Small intestine (tissue), 7 donors: Measurements from ENCODE around the gene ZDHHC1. TPM values are rescaled to one million over a fixed set of nuclear protein-coding genes. Genes with fewer than 3 reads are reported as not detected.

Experiments used
- DNase-seq, 2 donors: peaks; one replicate each; pipeline versions ENCODE4 v3.0.0 to v3.0.0-alpha.2; 2013
- FAIRE-seq: peaks from 2 replicates; lab custom pipeline; 2012; peaks lifted over from hg19 to GRCh38; lab: Jason Lieb, UNC
- H3K27ac ChIP-seq, 3 donors: one replicate each; pipeline ENCODE4 v1.5.1; 2013; ENCODE audit warnings: low read length in 2 of 3, mild to moderate bottlenecking in 2 of 3, control low read depth in 1 of 3, inconsistent platforms in 1 of 3, low read depth in 1 of 3, moderate library complexity in 1 of 3
- H3K27me3 ChIP-seq, 3 donors: one replicate each; pipeline ENCODE4 v1.6.1; 2013; ENCODE audit warnings: low read length in 3 of 3, inconsistent platforms in 1 of 3; ENCODE audit not compliant: control insufficient read depth in 3 of 3, insufficient read depth in 3 of 3
- H3K36me3 ChIP-seq, 3 donors: one replicate each; pipeline ENCODE4 v1.6.1; 2013; ENCODE audit warnings: low read length in 3 of 3, inconsistent platforms in 1 of 3, low read depth in 1 of 3, mild to moderate bottlenecking in 1 of 3, moderate library complexity in 1 of 3; ENCODE audit not compliant: control insufficient read depth in 3 of 3, insufficient read depth in 2 of 3
- H3K4me1 ChIP-seq, 3 donors: one replicate each; pipeline ENCODE4 v1.6.1; 2013; ENCODE audit warnings: low read length in 2 of 3, inconsistent platforms in 1 of 3, low read depth in 1 of 3, mild to moderate bottlenecking in 1 of 3, moderate library complexity in 1 of 3; ENCODE audit not compliant: control insufficient read depth in 3 of 3, insufficient read depth in 2 of 3
- H3K4me3 ChIP-seq, 3 donors: one replicate each; pipeline ENCODE4 v1.5.1; 2013; ENCODE audit warnings: low read length in 3 of 3, control low read depth in 1 of 3, inconsistent platforms in 1 of 3, low read depth in 1 of 3, mild to moderate bottlenecking in 1 of 3, moderate library complexity in 1 of 3
- H3K9me3 ChIP-seq, 2 donors: one replicate each; pipeline ENCODE4 v1.6.1; 2013; ENCODE audit warnings: low read depth in 1 of 2, low read length in 1 of 2; ENCODE audit not compliant: control insufficient read depth in 2 of 2, insufficient read depth in 1 of 2
- WGBS, 3 donors: extraction: QIAGEN DNeasy Blood & Tissue Kit; methylation state at CpG; one replicate each; pipeline ENCODE4 v1.1.7; 2013; 5-methylcytosine and 5-hydroxymethylcytosine counted together
- polyA plus RNA-seq, 4 donors: library from polyadenylated mRNA; stranded (reverse) in 3 of 4; unstranded in 1 of 4; fragments of 200-250 nt in 3 of 4; fragments of 120-200 nt in 1 of 4; gene quantifications; one replicate each; pipeline versions ENCODE4 v1.2.1 to v1.2.3, GENCODE V29; 2013
- donor health status: healthy with polysubstance abuse.
- donor health status: control.
- donor health status: control.
- donor health status: Bipolar disorder and iron deficiency.
- donor health status: healthy.

Gene ZDHHC1
- polyA plus RNA-seq, 4 donors: 1.9 to 5.3 (median 5.2) TPM; not detected in 1

GRCh38 chr16:67399218-67399733 lies 17.0 kb downstream of the ZDHHC1 start:
- peak in 1 of 2 donors; percentile 75 for DNase-seq
- H3K27ac ChIP-seq: no peak overlapping the region
- peaks cover 2 to 41% (median 14%) of the 10 kb centered on the region in 3 donors for H3K4me1 ChIP-seq
- no peak overlapping the region for H3K4me3 ChIP-seq
- FAIRE-seq: no peak
- WGBS, 3 donors: 34 to 47% (median 36%) methylated on average over 38 to 42 of the region's 42 CpGs
- H3K36me3 ChIP-seq: peaks cover 0 to 13% (median 0%) of the 10 kb centered on the region in 3 donors
- H3K27me3 ChIP-seq: peaks cover 0 to 9% (median 0%) of the 10 kb centered on the region in 3 donors
- H3K9me3 ChIP-seq: no peaks in the 10 kb centered on the region

GRCh38 chr16:67398546-67399217 lies 17.6 kb downstream of the ZDHHC1 start:
- Histone ChIP-seq H3K4me1 (peaks cover 0 to 41% (median 14%) of the 10 kb centered on the region in 3 donors), H3K4me3 (no peak overlapping the region), H3K27me3 (peaks cover 0 to 15% (median 0%) of the 10 kb centered on the region in 3 donors), H3K36me3 (peaks cover 0 to 11% (median 0%) of the 10 kb centered on the region in 3 donors), H3K9me3 (no peaks in the 10 kb centered on the region), H3K27ac (peak overlapping the region in 1 of 3 donors; percentile 17)
- FAIRE-seq (no peak), DNase-seq (no peak)
- WGBS, 3 donors: 91 to 94% (median 93%) methylated on average over 19 of the region's 19 CpGs

- WGBS, 3 donors: 79 to 87% (median 86%) methylated on average over 18 to 22 of the region's 22 CpGs
- no peak for FAIRE-seq
- no peak overlapping the region for H3K4me3 ChIP-seq
- no peak for DNase-seq
- peaks cover 0 to 17% (median 0%) of the 10 kb centered on the region in 3 donors for H3K27me3 ChIP-seq
- peaks cover 0 to 45% (median 17%) of the 10 kb centered on the region in 3 donors for H3K4me1 ChIP-seq
- no peaks in the 10 kb centered on the region for H3K9me3 ChIP-seq
- peak overlapping the region in 1 of 3 donors; percentile 17 for H3K27ac ChIP-seq
- peaks cover 0 to 11% (median 0%) of the 10 kb centered on the region in 3 donors for H3K36me3 ChIP-seq
These were observed 18.3 kb downstream of the ZDHHC1 start for GRCh38 chr16:67397812-67398545.

- Histone ChIP-seq H3K9me3 (no peaks in the 10 kb centered on the region), H3K27ac (peak overlapping the region in 2 of 3 donors; percentile 43 to 69), H3K4me1 (peaks cover 0 to 52% (median 17%) of the 10 kb centered on the region in 3 donors), H3K4me3 (no peak overlapping the region), H3K36me3 (peaks cover 0 to 11% (median 0%) of the 10 kb centered on the region in 3 donors), H3K27me3 (peaks cover 0 to 19% (median 0%) of the 10 kb centered on the region in 3 donors)
- FAIRE-seq (no peak), DNase-seq (no peak)
- 70 to 79% (median 78%) methylated on average over 15 of the region's 15 CpGs for WGBS, 3 donors
These were observed 19.1 kb downstream of the ZDHHC1 start for GRCh38 chr16:67397036-67397801.

- FAIRE-seq: no peak
- H3K4me1 ChIP-seq: peaks cover 0 to 60% (median 19%) of the 10 kb centered on the region in 3 donors
- peaks cover 0 to 12% (median 0%) of the 10 kb centered on the region in 3 donors for H3K36me3 ChIP-seq
These were observed 19.9 kb downstream of the ZDHHC1 start for GRCh38 chr16:67396159-67397035.

GRCh38 chr16:67395458-67396158 lies 20.7 kb downstream of the ZDHHC1 start:
- Histone ChIP-seq H3K4me1 (peaks cover 0 to 63% (median 21%) of the 10 kb centered on the region in 3 donors), H3K27me3 (peaks cover 0 to 19% (median 0%) of the 10 kb centered on the region in 3 donors), H3K4me3 (no peak overlapping the region), H3K9me3 (no peaks in the 10 kb centered on the region), H3K36me3 (peaks cover 0 to 18% (median 0%) of the 10 kb centered on the region in 3 donors), H3K27ac (peak overlapping the region in 2 of 3 donors; percentile 64 to 65)
- FAIRE-seq: no peak
- 48 to 72% (median 58%) methylated on average over 13 of the region's 13 CpGs for whole genome bisulfite sequencing, 3 donors
- DNase-seq: no peak

More at GRCh38 chr16:67396159-67397035, 19.9 kb downstream of the ZDHHC1 start:
- H3K27me3 ChIP-seq: peaks cover 0 to 19% (median 0%) of the 10 kb centered on the region in 3 donors
- 16 to 32% (median 26%) methylated on average over 31 of the region's 31 CpGs for WGBS, 3 donors
- H3K4me3 ChIP-seq: no peak overlapping the region
- peak; percentile 91 to 96 for DNase-seq
- peak overlapping the region; percentile 22 to 69 (median 64) for H3K27ac ChIP-seq
- no peaks in the 10 kb centered on the region for H3K9me3 ChIP-seq

GRCh38 chr16:67395105-67395457 lies 21.2 kb downstream of the ZDHHC1 start:
- H3K9me3 ChIP-seq: no peaks in the 10 kb centered on the region
- peaks cover 0 to 63% (median 21%) of the 10 kb centered on the region in 3 donors for H3K4me1 ChIP-seq
- H3K27me3 ChIP-seq: peaks cover 0 to 19% (median 0%) of the 10 kb centered on the region in 3 donors
- H3K36me3 ChIP-seq: peaks cover 0 to 22% (median 0%) of the 10 kb centered on the region in 3 donors
- H3K27ac ChIP-seq: peak overlapping the region in 1 of 3 donors; percentile 65
- 72 to 78% (median 74%) methylated on average over 10 of the region's 10 CpGs for WGBS, 3 donors
- DNase-seq: no peak
- H3K4me3 ChIP-seq: no peak overlapping the region
- no peak for FAIRE-seq
